ENCODE results near the gene TADA3.
A peak's percentile ranks its signal among the peaks of the same experiment; 100 is the strongest.

The TADA3 gene

DNA sequence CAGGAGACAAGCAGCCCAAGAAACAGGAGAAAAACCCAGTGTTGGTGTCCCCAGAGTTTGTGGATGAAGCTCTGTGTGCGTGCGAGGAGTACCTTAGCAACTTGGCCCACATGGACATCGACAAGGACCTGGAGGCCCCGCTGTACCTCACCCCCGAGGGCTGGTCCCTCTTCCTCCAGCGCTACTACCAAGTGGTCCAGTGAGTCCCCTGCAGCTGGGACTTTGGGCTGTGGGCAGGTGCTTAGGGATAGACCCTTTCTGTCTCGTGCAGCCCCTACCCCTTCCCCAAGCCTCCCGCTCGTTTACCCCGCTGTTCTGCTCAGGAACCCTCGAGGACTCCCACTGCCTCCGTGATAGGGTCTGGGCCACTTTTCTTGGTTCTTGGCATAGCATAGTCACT is 28.3 kb upstream of the TADA3 start:
- no peak for DNase-seq
- TF ChIP-seq GATA1 (IDR thresholded peaks at IDR 0.05; ENCODE audit: low read depth, low read length) (no peak), POLR2A (IDR thresholded peaks at IDR 0.05; ENCODE audit: low read length) (no peak)

DNA sequence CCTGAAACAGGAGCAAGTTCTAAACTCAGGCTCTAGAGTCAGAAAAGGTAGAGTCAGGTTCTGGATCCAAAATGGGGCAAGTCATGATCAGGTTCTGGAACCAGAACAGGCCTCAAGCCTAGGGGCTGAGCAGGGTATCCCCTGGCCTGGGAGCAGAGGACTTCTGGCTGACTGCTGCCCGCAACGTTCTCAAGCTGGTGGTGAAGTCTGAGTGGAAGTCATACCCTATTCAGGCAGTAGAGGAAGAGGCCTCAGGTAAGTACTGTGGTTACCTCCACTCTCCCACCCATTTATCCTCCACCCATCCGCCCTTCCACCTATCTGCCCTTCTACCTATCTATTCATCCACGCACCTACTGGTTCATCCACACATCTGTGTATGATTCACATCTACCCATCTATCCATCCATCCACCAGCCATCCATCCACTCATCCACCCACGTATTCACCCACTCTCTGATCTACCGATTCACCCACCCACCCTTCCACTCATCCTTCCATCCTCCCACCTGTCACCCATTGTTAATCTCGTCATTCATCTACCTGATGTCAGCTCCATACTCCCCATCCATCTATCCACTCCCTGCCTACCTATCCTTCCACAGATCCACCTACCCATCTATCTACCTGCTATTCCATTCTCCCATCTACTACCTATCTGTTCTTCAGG is 26.5 kb upstream of the TADA3 start:
- TF ChIP-seq POLR2A (IDR thresholded peaks at IDR 0.05; ENCODE audit: low read length) (no peak), GATA1 (IDR thresholded peaks at IDR 0.05; ENCODE audit: low read depth, low read length) (no peak)
- no peak for DNase-seq

DNA sequence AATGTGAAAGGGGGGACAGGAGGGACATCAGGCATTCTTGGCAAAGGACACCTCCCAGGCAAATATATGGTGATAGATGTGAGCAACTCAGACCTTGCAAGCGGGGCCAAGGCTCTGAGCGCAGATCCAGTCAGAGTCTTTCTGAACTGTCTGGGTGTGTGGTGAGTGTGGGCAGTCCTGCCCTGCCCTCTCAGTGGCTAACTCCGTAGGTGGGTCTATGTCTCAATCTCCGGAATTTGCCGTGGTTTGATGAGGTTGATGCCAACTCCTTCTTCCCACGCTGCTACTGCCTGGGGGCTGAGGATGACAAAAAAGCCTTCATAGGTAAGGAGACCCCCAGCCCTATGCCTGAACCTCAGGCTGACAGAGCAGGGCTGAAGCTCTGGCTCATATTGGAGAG is 25.2 kb upstream of the TADA3 start:
- no peak for TF ChIP-seq GATA1 (IDR thresholded peaks at IDR 0.05; ENCODE audit: low read depth, low read length)
- no peak for TF ChIP-seq POLR2A (IDR thresholded peaks at IDR 0.05; ENCODE audit: low read length)
- no peak for DNase-seq

DNA sequence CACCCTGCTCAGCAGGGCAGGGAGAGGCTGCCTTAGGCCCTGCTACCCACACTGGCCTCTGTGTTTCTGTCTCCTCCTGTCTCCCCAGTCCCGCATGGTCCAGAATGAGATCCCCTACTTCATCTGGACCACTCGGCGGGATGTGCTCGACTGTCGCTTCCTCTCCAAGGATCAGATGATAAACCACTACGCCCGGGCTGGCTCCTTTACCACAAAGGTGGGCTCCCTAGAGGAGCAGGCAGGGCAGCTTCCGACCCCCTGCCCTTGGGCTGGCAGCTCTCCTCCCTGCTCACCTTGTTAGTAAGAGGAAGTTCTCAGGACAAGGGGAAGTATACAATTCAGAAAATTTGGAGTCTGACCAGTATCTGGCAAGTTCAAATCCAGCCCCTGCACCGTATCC is 23.7 kb upstream of the TADA3 start:
- DNase-seq, result no peak
- TF ChIP-seq GATA1 (IDR thresholded peaks at IDR 0.05; ENCODE audit: low read depth, low read length) (no peak), POLR2A (IDR thresholded peaks at IDR 0.05; ENCODE audit: low read length) (no peak)

DNA sequence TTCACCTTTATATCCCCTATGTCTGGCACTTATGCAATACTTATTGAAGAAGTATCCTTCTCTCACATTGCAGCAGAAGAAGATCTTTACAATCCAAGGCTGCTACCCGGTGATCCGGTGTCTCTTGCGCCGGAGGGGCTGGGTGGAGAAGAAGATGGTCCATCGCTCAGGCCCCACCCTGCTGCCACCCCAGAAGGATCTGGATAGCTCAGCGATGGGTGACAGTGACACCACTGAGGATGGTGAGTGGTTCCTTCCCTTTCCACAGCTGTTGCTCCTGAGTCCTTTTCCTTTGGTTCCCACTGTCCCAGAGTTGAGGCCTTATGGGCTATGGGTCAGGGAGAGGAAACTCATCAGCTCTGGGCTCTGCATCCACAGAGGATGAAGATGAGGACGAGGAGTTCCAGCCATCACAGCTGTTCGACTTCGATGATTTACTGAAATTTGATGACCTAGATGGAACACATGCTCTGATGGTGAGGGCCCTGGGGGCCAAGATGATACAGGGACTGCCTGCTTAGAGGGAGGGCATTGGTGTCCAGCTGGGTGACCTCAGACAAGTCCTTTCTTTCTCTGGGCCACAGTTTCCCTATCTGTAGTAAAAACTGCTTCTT is 20.7 kb upstream of the TADA3 start:
- no peak for TF ChIP-seq GATA1 (IDR thresholded peaks at IDR 0.05; ENCODE audit: low read depth, low read length)
- no peak for TF ChIP-seq POLR2A (IDR thresholded peaks at IDR 0.05; ENCODE audit: low read length)
- no peak for DNase-seq

DNA sequence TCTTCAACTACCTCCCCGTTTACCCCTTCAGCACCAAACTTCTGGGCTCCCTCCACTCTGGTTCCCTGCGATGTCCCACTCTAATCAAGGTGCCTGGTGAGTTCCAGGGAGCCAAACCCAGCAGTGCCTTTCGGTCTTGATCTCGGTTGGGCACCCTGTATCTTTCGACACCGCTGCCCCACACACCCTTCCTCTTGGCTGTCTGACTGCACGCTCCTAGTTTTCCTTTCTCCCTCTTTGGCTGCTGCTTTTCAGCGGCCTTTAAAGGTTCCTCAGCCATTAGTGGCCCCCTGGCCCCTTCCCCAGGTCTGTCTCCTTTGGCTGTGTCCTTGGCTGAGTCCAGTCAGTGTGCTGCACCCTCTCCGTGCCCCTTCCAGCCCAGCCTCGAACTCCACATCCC is 18.6 kb upstream of the TADA3 start:
- DNase-seq, result no peak
- TF ChIP-seq POLR2A (IDR thresholded peaks at IDR 0.05; ENCODE audit: low read length) (no peak), GATA1 (IDR thresholded peaks at IDR 0.05; ENCODE audit: low read depth, low read length) (no peak)

DNA sequence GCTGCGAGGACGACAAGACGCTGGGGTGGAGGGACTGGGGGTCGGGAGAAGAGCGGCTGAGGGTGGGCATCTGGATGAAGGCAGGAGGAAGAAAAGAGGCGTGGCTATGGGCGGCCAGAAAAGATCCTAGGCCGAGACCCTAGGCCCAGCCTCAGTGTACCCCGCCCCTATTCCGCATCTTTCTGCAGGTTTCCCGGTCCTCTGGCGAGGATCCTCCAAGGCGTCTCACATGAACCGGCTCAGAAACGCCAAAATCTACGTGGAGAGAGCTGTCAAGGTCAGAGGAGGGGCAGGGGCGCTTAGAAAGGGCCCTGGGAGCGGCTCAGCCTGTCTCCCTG is 18.1 kb upstream of the TADA3 start:
- TF ChIP-seq POLR2A (IDR thresholded peaks at IDR 0.05; ENCODE audit: low read length) (no peak), GATA1 (IDR thresholded peaks at IDR 0.05; ENCODE audit: low read depth, low read length) (no peak)

DNA sequence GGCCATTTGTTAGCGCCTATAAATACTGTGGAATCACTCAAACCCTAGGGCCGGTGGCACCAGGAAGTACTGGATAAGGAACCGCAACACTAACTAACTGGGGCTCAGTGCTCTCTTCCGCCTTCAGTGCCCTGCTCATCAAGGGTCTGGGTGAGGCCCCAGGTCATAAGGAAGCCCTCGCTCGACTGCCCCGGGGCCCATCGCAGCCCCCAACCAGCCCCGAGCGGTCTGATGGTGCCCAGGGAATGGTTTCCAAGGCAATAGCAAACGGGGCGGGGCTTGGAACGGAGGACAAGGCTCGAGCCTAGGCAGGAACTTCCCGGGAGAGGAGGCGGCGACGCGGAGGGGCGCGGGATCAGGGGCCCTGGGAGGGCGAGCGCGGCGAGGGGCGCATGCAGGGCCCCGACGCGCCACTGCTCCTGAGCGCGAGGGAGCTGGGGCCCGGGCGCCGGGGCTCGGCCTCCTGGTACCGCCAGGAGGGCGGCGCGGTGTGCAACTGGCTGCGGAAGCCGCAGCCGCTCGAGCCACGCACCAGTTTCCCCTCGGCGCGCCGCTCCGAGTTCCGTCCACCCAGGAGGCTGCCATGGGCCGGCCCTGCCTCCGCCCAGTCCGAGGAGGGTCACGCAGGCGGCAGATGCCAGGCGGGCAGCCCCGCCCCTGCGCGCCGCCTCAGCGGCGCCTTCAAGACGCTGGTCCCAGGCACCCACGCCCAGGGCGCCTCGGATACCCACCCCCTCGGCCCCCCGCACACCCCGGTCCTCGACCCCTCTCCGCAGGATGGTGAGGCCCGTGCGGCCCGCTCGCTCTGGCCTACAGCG is 17.6 kb upstream of the TADA3 start, which contains the start of gene TTLL3:
Gene TTLL3 (plus strand): TSS at position 648 of the 818 bp plus-strand sequence. CDS start 400 bp downstream, outside the sequence.
- TF ChIP-seq POLR2A (IDR thresholded peaks at IDR 0.05; ENCODE audit: low read length), result peak; percentile 54
- no peak for TF ChIP-seq GATA1 (IDR thresholded peaks at IDR 0.05; ENCODE audit: low read depth, low read length)
- DNase-seq, result peak; percentile 59 to 66

More for the DNA sequence above, 18.1 kb upstream of the TADA3 start:
- no peak for DNase-seq

DNA sequence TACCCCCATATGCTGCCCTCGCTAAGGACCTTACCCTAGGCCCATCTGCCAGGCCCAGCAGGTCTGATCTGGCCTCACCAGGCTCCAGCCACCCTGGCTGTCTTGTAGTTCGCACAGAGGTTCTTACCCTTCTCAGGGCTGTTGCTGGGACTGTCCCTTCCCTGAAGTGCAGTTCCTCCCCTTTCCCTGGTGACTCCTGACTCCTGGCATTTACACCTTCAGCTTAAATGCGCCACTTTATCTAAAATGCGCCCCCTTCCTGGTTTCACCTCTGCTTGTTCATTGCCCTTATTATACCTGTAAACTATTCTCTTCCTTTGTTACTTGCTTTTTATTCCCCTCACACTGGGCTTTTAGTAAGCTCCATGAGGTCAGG is 17.0 kb upstream of the TADA3 start:
- no peak for DNase-seq
- TF ChIP-seq POLR2A (IDR thresholded peaks at IDR 0.05; ENCODE audit: low read length) (no peak), GATA1 (IDR thresholded peaks at IDR 0.05; ENCODE audit: low read depth, low read length) (no peak)

DNA sequence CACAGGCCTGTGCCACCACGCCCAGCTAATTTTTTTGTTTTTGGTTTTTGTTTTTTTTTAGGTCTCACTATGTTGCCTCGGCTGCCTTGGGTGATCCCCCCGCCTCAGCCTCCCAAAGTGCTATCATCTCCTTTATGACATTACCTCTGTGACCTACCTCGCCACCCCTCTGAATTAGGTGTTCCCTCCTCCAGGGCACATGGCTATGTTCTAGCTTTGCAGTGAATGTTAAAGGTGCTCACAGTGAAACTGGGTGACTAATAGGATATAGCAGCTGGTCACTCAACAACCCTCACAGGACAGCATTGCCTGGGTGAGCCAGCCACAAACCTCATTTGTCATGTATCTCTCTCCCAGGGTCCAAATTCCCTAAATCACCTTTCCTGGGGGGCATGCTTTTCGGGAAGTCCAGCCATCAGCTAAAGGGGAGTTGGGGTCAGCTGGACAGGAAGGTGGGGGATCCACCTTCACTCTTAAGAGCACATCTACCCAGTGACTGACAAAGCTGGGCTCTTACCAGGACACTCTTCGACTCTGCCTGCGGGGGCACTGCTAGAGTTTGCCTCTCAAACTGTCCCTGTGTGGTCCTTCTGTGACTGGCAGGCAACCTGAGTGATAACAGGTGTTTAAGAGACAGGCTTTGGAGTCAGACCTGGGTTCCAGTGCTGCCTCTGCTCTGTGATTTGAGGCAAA is 16.2 kb upstream of the TADA3 start:
- DNase-seq, result peak; percentile 62 to 67
- no peak for TF ChIP-seq GATA1 (IDR thresholded peaks at IDR 0.05; ENCODE audit: low read depth, low read length)
- no peak for TF ChIP-seq POLR2A (IDR thresholded peaks at IDR 0.05; ENCODE audit: low read length)

DNA sequence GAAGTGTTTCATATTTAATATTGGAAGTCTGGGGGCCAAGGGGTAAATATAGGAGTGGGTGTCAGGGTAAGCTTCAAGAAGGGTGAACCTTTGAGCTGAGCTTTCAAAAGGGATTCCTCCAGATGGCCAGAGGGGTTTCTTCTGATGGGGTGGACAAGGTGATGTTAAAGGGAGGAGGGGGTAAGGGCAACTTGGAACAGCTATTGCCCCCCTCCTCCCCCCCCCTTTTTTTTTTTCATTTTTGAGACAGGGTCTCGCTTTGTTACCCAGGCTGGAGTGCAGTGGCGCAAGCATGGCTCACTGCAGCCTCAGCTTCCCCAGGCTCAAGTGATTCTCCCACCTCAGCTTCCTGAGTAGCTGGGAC is 15.7 kb upstream of the TADA3 start:
- TF ChIP-seq POLR2A (IDR thresholded peaks at IDR 0.05; ENCODE audit: low read length), result no peak
- no peak for TF ChIP-seq GATA1 (IDR thresholded peaks at IDR 0.05; ENCODE audit: low read depth, low read length)
- DNase-seq, result no peak

DNA sequence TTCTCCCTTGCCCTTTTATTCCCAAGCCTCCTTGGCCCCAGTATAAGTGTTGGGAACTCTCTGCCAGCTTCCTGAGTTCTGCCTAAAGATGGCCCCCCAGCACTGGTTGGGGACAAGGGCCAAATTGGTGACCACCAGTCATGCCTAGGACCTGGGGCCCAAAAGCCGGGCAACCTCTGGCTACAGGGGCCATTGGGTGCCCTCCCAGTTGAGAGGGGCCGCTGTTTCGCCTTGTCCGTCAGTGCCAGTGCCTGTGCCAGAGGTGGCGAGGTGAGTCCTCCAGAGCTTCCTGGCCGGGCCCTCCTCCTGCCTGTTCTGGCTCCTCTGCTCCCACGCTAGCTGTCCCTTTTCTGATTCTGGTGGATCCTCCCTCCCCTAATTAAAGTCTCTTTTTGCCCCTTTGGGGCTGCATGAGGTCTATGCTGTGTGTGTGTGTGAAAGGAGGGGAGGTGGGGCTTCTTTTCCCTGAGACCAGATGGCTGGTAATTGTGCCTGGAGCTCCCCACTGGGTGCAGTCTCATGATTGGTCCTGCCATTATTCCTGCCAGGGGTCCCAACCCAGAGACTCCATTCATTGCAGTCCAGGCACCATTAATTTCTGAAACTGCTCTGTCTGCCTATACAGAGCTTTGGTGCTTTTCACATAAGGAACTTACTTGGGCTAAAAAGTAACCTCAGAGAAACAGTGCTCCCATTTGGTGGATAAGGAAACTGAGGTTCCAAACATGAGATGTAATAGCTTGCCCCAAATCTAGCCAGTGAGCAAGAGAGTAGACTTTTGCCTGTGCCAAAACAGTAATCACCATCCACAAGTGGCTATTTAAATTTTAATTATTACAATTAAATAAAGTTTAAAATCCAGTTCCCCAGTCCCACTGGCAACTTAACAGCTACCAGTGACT is 14.7 kb upstream of the TADA3 start:
- DNase-seq, result no peak
- no peak for TF ChIP-seq GATA1 (IDR thresholded peaks at IDR 0.05; ENCODE audit: low read depth, low read length)
- TF ChIP-seq POLR2A (IDR thresholded peaks at IDR 0.05; ENCODE audit: low read length), result no peak

DNA sequence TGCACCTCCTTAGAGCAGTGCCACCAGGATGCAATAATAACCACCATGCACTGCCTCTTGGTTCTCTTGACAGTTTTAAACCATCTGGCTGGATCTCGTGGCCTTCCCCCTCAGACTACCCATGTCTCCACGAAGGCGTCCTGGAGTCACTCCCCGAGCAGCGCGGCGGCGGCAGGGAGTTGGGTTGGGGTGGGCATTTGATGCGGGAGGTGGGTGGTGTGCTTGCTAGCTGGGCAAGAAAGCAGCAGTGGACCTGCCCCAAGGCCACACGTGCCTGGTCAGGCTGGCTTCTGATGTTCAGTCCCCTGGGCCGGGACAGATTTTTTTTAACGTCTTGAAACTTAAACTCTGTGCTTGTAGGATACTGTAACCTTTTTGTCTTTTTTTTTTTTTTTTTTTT is 13.9 kb upstream of the TADA3 start:
- TF ChIP-seq GATA1 (IDR thresholded peaks at IDR 0.05; ENCODE audit: low read depth, low read length) (no peak), POLR2A (IDR thresholded peaks at IDR 0.05; ENCODE audit: low read length) (no peak)
- DNase-seq, result no peak
